ENCODE measurements around the gene APOL1.
A peak's percentile ranks its signal among the peaks of the same experiment; 100 is the strongest.

APOL1 gene

GRCh38 chr22:36300396-36301212, 47.7 kb downstream of the APOL1 start:
- Histone ChIP-seq H3K79me2 (ENCODE audit: insufficient read depth, low read depth) (peaks cover 5% of the 10 kb centered on the region; the same call in 1 of the 2 replicates), H3K4me1 (ENCODE audit: low read depth, poor library complexity, severe bottlenecking) (no peaks in the 10 kb centered on the region), H3K9ac (no peak overlapping the region), H3K27me3 (ENCODE audit: insufficient read depth, low read depth) (no peaks in the 10 kb centered on the region), H3K36me3 (ENCODE audit: insufficient read depth) (peaks cover 26% of the 10 kb centered on the region; the same call in 1 of the 2 replicates), H3K4me2 (no peak overlapping the region), H3K4me3 (IDR thresholded peaks at IDR 0.05; ENCODE audit: insufficient read depth, low read depth, low read length) (no peak overlapping the region), H2AFZ (ENCODE audit: low read depth) (no peak overlapping the region), H4K20me1 (ENCODE audit: insufficient read depth) (no peaks in the 10 kb centered on the region), H3K27ac (no peak overlapping the region)
- no peak for TF ChIP-seq CTCF (conservative IDR thresholded peaks at IDR 0.05; ENCODE audit: low read depth, low read length)

- peak; percentile 95 for TF ChIP-seq CTCF (conservative IDR thresholded peaks at IDR 0.05; ENCODE audit: low read depth, low read length)
- Histone ChIP-seq H3K36me3 (ENCODE audit: insufficient read depth) (peaks cover 26% of the 10 kb centered on the region; the same call in 1 of the 2 replicates), H3K4me2 (no peak overlapping the region), H3K27me3 (ENCODE audit: insufficient read depth, low read depth) (no peaks in the 10 kb centered on the region), H3K27ac (no peak overlapping the region), H3K4me3 (IDR thresholded peaks at IDR 0.05; ENCODE audit: insufficient read depth, low read depth, low read length) (no peak overlapping the region), H3K9ac (no peak overlapping the region), H4K20me1 (ENCODE audit: insufficient read depth) (no peaks in the 10 kb centered on the region), H2AFZ (ENCODE audit: low read depth) (no peak overlapping the region), H3K79me2 (ENCODE audit: insufficient read depth, low read depth) (peaks cover 5% of the 10 kb centered on the region; the same call in 1 of the 2 replicates), H3K4me1 (ENCODE audit: low read depth, poor library complexity, severe bottlenecking) (no peaks in the 10 kb centered on the region)
Observed at GRCh38 chr22:36301384-36301828, 48.5 kb downstream of the APOL1 start.

GRCh38 chr22:36301851-36302250, 48.9 kb downstream of the APOL1 start:
- H2AFZ ChIP-seq (ENCODE audit: low read depth), result no peak overlapping the region

GRCh38 chr22:36302439-36303114, 49.6 kb downstream of the APOL1 start:
- Histone ChIP-seq H3K27me3 (ENCODE audit: insufficient read depth, low read depth) (no peaks in the 10 kb centered on the region), H3K4me1 (ENCODE audit: low read depth, poor library complexity, severe bottlenecking) (no peaks in the 10 kb centered on the region), H3K9ac (no peak overlapping the region), H3K79me2 (ENCODE audit: insufficient read depth, low read depth) (peaks cover 5% of the 10 kb centered on the region; the same call in 1 of the 2 replicates), H2AFZ (ENCODE audit: low read depth) (no peak overlapping the region), H3K4me2 (no peak overlapping the region), H3K36me3 (ENCODE audit: insufficient read depth) (peaks cover 18% of the 10 kb centered on the region; the same call in 1 of the 2 replicates), H3K27ac (no peak overlapping the region), H3K4me3 (IDR thresholded peaks at IDR 0.05; ENCODE audit: insufficient read depth, low read depth, low read length) (no peak overlapping the region), H4K20me1 (ENCODE audit: insufficient read depth) (no peaks in the 10 kb centered on the region)
- no peak for TF ChIP-seq CTCF (conservative IDR thresholded peaks at IDR 0.05; ENCODE audit: low read depth, low read length)

More at GRCh38 chr22:36301851-36302250, 48.9 kb downstream of the APOL1 start:
- Histone ChIP-seq H3K4me3 (IDR thresholded peaks at IDR 0.05; ENCODE audit: insufficient read depth, low read depth, low read length) (no peak overlapping the region), H3K27me3 (ENCODE audit: insufficient read depth, low read depth) (no peaks in the 10 kb centered on the region), H3K4me1 (ENCODE audit: low read depth, poor library complexity, severe bottlenecking) (no peaks in the 10 kb centered on the region), H3K79me2 (ENCODE audit: insufficient read depth, low read depth) (peaks cover 5% of the 10 kb centered on the region; the same call in 1 of the 2 replicates), H3K4me2 (no peak overlapping the region), H4K20me1 (ENCODE audit: insufficient read depth) (no peaks in the 10 kb centered on the region), H3K36me3 (ENCODE audit: insufficient read depth) (peaks cover 23% of the 10 kb centered on the region; the same call in 1 of the 2 replicates), H3K9ac (no peak overlapping the region), H3K27ac (no peak overlapping the region)
- no peak for TF ChIP-seq CTCF (conservative IDR thresholded peaks at IDR 0.05; ENCODE audit: low read depth, low read length)

All from KMS-11 (cell line).